Stimulated activated CD8-positive, alpha-beta memory T cell treated with anti-CD3 and anti-CD28 coated beads, Interleukin-7, amount 100 ng/mL, for 24 hours (primary cell): ENCODE results near the gene CNP.
"Not testable (repeated sequence)": the region's sequence is repeated elsewhere in the genome, so short reads cannot be mapped to it uniquely, and the experiment has no call there.

Experiments
- DNase-seq: peaks from one replicate; pipeline ENCODE4 v3.0.0-alpha.2; 2020; ENCODE audit warnings: low read depth

CNP gene

DNA sequence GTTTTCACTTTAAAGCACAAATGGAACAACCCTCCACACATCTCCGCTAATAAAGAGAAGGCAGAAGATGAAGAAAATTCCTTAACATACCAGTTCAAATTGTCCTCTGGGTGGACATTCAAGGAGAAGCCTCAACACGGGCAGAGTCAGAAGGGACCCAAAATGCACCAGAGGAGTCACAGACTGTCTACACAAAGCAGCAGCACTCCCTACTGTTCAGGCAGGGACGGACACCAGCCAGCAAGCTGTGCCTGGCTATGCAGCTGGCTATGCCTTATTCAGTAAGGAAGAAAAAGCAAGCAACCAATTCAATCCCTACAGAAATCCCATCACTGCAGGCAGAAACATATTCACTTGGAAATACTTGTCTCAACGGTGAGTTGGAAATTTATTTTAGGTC lies 42.6 kb downstream of the CNP start:
- no peak for DNase-seq

DNA sequence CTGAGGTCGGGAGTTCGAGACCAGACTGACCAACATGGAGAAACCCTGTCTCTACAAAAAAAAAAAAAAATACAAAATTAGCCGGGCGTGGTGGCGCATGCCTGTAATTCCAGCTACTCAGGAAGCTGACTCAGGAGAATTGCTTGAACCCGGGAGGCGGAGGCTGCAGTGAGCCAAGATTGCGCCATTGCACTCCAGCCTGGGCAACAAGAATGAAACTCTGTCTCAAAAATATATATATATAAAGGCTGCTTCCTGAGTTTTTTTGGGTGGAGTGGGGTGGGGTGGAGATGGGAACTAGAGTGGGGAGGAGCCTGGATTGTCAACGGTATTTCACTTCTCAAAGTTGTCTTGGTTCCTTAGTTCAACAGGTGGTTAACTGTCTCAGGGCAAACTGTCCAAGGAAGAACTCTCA lies 43.7 kb downstream of the CNP start:
- DNase-seq = not testable (repeated sequence)

DNA sequence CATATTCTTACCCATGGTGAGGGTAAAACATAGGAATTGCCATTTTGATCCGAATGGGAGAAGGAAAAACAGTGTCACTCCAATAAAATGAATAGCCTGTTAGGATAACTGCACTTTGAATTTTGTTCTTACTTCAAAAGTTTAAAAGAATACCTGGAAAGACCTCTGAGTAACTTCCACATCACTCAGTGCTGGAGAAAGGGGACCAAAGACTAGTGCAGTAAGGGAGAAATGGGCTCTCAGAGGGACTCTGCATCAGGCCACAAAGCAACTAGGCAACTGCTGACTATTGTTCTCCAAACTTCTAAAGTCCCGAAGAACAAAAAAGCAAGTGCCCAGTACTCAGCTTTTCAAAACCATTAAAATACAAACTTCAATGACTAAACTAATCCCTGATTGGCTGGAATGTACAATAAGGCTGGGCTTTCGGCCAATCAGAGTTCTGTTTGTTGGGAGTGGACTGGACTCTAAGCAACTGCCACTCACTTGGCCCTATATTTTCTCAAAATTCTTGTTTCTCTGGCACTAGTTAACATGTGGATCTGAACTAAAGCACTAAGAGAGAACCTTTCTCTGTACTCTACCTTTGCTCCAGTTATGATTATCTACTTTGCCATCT lies 44.4 kb downstream of the CNP start:
- DNase-seq = no peak

DNA sequence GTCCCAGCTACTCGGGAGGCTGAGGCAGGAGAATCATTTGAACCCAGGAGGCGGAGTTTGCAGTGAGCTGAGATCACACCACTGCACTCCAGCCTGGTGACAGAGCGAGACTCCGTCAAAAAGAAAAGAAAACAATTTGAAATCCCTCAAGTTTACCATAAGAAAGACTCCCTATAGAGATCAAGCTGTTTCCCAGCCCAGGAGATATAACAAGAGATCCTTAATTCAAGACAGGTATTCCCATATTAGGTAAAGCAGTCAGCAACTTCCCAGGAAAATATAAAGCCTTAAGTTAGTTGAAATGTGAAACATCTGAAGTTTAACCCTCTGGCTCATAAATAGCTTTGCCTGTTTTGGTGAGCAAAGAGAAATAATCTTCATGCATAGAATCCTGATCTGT lies 45.8 kb downstream of the CNP start:
- DNase-seq = not testable (repeated sequence)

DNA sequence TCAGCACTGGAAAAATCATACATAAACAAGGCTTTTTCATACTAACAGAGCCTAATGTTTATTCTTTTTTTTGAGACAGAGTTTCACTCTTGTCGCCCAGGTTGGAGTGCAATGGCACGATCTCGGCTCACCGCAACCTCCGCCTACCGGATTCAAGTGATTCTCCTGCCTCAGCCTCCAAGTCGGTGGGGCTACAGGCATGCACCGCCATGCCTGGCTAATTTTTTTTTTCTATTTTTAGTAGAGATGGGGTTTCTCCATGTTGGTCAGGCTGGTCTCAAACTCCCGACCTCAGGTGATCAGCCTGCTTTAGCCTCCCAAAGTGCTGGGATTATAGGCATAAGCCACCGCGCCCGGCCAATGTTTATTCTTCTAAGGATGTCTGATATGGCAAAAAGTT lies 47.1 kb downstream of the CNP start:
- DNase-seq = not testable (repeated sequence)

DNA sequence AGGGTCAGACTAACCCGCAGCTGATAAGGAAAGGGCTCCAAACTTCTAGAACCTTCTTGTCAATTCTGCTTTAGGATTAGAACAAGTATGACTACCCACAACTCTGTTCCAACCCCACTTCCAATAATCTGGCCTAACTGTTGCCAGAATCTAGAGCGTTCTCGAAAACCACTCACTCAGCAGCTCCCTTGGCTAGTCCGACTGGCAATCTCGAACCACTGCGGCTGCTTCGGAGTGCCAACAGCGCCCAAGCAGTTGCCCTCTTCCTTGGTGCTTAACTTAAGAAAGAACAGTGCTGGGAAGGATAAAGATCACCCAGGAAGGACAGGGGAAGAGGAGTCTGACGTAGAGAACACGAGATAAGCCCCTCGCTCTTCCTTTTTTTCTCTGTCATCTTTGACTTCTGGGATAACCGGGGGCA lies 49.8 kb downstream of the CNP start:
- DNase-seq = no peak

DNA sequence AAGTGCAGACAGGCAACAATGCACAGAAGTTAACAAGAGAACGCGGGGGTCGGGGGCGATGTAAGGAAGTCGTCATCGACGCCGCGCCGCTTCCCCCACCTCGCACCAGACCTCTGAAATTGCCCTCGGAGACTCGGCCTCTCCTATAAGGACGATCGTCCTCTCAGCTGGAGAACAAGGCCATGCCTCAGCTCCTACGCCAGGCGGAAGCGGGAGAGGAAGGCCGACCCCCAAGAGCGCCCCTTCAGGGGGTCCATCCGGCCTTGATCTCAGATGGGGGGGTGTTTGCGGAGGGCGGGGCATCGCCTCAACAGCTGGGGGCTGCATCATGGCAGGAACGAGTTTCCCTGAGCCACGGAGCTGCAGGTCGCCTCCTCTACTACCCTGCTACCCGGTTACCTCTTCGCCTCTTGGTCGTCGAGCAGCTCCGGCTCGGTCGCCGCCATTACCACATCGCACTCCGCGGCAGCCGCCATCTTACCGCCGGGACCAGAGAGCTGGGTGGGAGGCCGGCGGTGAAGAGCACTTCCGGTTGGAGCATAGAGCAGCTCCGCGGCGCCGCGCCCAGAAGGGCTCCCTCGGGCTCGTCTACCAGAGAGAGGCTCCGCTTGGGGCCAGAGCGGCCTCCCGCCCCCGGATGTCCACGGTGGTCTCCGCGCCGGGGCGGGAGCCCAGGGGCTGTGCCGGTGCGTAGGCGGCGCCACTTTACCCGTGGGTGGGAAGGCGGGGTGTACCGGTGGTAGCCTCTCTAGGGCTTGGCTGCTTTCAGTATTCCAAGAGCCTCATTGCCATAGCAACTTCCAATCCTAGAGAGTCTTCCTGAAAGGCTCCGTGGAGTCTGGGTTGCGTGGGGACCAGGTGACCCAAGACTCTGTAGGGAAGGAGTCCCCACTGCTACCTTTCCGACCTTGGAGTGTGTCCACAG lies 50.6 kb downstream of the CNP start, which contains the start of gene DNAJC7:
Gene DNAJC7 (minus strand): TSS at position 499 of the 925 bp plus-strand sequence. CDS start 23 bp downstream, at position 476.
- DNase-seq = peak; percentile 73

DNA sequence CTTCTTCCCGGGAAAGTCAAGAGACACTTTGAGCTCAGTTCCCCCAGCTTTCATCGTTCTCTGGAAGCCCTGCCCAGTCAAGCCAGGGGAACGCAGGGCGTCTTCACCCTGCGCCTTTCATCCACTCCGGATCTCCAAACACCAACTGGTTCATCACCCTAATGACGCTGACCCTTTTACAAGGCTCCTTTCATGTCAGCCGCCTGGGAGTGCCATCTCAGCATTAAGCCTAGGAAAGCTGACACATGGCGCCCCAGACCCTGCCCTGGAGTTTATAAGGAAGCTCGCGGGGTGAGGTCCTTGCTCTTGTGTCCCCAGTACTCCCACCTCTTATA lies 51.2 kb downstream of the CNP start:
- no peak for DNase-seq

DNA sequence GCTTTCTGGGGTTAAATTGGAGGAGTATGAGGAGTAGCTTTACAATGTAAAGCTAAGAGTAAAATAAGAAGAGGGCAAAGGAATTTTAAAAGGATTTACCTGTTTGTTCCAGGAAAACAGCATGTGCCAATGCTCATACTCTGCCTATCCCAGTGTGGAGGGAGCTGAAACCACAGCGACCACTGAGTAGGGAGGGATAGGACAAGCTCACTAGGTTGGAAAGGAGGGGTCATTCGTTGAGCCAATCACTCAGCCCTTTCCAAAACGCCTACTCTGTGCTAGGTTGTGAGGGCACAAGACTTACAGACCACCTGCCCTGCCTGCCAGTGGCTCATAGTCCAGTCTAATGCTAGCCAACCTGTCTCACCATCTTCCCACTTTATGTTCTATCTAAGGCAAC lies 51.7 kb downstream of the CNP start:
- DNase-seq = no peak

DNA sequence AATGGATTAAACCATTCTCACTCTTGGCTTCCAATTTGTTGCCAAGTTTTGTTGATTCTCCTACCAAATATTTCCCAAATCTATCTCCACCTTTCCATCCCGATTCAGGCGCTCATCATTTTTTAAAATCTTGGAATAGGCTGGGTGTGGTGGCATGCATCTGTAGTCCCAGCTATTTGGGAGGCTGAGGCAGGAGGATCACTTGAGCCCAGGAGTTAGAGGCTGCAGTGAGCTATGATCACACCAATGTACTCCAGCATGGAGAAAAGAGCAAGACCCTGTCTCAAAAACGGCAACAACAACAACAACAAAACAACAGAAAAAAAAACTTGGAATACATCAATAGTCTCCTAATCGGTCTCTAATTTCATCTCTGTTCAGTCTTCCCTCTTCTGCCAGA lies 52.4 kb downstream of the CNP start:
- DNase-seq = no peak

DNA sequence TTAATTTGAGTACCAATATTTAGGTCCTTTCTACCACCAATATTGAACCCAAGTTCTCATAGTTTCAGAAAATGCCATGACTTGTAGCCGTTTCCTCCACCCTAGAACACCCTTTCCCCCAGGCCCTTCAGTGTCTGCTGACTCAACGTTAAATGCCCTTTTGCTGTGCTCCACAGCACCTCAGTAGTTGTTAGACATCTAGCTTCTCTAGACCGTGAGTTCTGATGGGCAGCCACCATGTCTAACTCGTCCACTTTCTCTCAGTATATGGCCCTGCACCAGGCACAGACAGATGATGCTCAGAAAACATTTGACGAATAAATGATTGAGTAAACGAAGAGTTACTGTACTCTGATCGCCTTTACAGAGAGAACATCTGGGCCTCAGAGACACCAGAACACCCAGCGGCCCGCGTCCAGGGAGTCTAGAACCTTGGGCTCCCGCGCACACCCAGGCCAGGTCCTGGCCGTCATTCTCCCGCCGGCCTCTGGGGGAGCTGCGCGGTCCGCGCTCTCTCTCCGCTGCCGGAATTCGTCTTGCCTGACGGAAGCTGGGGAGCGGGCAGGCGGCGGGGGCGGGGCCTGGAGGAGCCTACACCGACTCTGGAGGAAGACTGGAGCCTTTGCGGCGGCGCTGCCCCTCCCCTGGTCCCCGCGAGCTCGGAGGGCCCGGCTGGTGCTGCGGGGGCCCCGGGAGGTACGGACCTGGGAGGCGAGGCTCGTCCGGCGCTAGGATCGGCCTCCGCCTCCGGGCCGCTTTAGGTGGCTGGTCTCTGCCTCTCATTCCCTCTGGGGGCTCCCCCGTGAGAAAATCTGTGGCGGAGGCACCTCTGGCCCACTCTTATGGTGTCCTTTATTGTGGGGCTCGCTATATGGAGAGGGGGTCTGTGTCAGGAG lies 53.2 kb downstream of the CNP start, which contains the start of gene NKIRAS2:
Gene NKIRAS2 (plus strand): TSS at position 582 of the 896 bp plus-strand sequence. CDS start 1,488 bp downstream, outside the sequence.
- DNase-seq = peak; percentile 91

DNA sequence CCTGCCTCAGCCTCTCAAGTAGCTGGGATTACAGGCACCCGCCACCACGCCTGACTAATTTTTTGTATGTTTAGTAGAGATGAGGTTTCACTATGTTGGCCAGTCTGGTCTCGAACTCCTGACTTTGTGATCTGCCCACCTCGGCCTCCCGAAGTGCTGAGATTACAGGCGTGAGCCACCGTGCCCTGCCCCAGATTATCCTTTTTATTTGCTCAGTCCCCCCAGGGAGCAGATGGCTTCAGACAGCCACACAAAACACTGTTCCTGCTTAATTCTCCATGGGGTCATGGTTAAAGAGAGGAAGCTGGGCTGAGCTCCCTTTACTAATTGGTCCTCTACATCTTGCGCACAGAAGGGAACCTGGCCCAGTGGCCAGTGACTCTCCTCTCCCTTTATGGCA lies 54.2 kb downstream of the CNP start:
- DNase-seq = not testable (repeated sequence)

DNA sequence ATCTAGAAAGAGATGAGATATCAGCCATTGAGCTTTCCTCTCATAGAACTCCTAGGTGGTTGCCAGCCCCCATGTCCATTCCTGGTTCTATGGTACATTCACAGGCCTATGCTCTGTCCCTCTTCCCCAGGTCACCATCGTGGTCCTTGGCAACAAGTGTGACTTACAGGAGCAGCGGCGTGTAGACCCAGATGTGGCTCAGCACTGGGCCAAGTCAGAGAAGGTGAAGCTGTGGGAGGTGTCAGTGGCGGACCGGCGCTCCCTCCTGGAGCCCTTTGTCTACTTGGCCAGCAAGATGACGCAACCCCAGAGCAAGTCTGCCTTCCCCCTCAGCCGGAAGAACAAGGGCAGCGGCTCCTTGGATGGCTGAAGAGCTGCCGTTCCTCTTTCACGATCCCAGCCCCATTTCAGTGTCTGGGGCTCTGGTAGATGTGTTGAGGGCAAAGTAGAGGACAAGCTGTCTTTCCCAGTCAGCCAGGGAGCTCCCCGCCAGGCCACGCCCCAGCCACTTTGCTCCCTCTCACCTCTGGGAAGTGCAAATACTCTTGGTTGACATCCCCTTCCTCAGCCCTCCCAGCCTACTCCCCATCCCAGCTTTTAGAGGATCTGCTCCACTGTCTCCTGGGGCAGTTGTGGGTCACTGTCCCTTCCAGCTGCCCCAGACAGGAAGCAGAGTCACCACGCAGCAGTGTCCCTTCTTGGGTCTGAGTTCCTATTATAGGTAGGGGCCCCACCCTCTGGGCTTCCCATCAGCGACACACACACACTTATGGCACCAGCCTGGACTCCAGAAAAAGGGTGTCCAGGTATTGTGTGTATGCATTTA lies 57.1 kb downstream of the CNP start:
- no peak for DNase-seq

DNA sequence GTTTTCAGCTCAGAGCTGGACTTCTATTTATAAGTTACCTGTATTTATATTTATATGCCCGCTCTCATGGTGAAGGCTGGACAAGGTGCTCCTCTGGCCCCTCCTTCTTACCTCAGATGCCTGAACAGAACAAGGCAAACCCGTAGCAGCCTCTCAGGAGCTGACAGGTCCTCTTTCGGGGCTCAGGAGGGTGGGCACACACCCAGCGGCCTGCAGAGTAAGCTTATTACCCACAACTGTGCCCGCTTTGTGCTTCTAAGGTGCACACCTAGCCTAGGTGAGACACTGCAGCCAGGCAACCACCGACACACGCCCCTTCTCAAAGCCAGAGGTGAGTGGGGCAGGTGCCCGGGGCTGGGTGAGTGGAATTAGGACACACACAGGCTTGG lies 58.6 kb downstream of the CNP start:
- no peak for DNase-seq

DNA sequence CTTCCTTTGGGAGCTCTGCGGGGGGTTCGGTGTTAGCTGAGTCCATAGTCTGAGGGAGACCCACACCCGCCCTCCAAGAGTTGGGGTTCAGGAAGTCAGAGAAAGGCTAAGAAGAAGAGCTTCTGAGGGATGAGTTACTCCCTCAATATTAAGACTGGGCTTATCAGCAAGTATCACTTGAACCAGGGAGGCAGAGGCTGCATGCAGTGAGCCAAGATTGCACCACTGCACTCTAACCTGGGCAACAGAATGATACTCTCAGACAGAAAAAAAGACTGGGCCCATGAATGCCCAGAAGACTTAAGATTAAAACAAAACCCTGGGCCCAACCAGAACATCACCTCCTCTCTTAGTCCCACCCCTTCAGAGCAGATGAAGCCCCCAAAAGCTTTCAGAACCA lies 59.3 kb downstream of the CNP start:
- DNase-seq = no peak

DNA sequence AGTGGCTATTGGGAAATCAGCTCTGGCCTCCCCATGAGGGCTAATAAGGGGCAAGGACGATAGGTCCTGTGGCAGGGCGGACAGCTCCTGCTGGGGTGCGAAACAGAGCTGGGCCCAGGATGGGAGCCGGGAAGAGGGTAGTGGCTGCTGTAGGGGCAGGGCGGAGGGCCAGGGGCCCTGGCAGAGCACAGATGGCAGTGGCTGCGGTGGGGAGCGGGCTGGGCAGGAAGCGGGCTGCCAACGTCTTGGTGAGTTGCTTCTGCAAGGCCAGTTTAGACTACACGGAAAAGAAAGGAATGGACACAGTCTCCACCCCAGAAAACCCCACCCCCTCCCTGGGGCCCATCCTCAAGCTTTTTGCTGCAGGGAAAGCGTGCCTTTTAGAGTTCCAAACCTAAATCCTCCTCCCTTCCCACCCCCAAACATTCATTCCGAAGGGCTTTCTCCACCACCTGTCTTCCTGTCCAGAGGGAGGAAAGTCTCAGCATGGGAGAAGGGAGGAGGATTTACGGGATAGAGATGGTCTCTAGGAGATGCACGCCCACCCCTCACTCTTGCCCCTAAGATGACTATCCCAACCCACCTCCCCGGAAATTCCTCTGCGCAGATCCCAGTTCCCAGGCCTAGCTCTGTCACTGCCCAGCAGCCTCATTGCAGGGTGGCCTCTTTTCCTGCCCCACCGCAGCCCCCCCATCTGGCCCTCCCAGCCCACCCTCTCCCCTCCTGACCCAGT lies 60.4 kb downstream of the CNP start:
- DNase-seq = no peak
